HEK293 (cell line): ENCODE results near the gene PCDH9.
"Not testable (repeated sequence)": the region's sequence is repeated elsewhere in the genome, so short reads cannot be mapped to it uniquely, and the experiment has no call there.

Source experiments
- AEBP2 ChIP-seq: fragments of 450-650 bp; formaldehyde crosslinking; IDR thresholded peaks from 2 replicates; pipeline ENCODE4 v1.5.1; 2016; ENCODE audit warnings: missing biosample characterization, missing genetic modification characterization, borderline replicate concordance
- CTCF ChIP-seq: fragments of 450-650 bp; formaldehyde crosslinking; IDR thresholded peaks from 2 replicates; pipeline ENCODE4 v1.5.1; 2016; ENCODE audit warnings: missing biosample characterization, missing genetic modification characterization
- GLI4 ChIP-seq: fragments of 450-650 bp; formaldehyde crosslinking; IDR thresholded peaks from 2 replicates; pipeline ENCODE4 v1.5.1; 2016; ENCODE audit warnings: missing biosample characterization, missing genetic modification characterization
- KLF9 ChIP-seq: fragments of 450-650 bp; formaldehyde crosslinking; IDR thresholded peaks from 2 replicates; pipeline ENCODE4 v1.5.1; 2016; ENCODE audit warnings: missing biosample characterization, missing genetic modification characterization, low read depth
- TCF7L2 ChIP-seq: IDR thresholded peaks from 2 replicates; pipeline ENCODE4 v1.6.1; 2011; ENCODE audit warnings: low read depth, mild to moderate bottlenecking, inconsistent platforms, low read length, moderate library complexity, borderline replicate concordance
- ZBTB7A ChIP-seq: fragments of 450-650 bp; formaldehyde crosslinking; IDR thresholded peaks from 2 replicates; pipeline ENCODE4 v1.5.1; 2016; ENCODE audit warnings: low read depth, missing biosample characterization, missing genetic modification characterization
- ZEB2 ChIP-seq: fragments of 450-650 bp; formaldehyde crosslinking; IDR thresholded peaks from 2 replicates; pipeline ENCODE4 v1.5.1; 2016; ENCODE audit warnings: missing biosample characterization, missing genetic modification characterization
- ZNF133 ChIP-seq: fragments of 450-650 bp; formaldehyde crosslinking; IDR thresholded peaks from 2 replicates; pipeline ENCODE4 v1.5.1; 2016; ENCODE audit warnings: missing biosample characterization, missing genetic modification characterization
- ZNF146 ChIP-seq: fragments of 450-650 bp; formaldehyde crosslinking; IDR thresholded peaks from 2 replicates; pipeline ENCODE4 v1.5.1; 2016; ENCODE audit warnings: missing biosample characterization, missing genetic modification characterization
- ZNF175 ChIP-seq: fragments of 450-650 bp; formaldehyde crosslinking; IDR thresholded peaks from 2 replicates; pipeline ENCODE4 v1.5.1; 2016; ENCODE audit warnings: missing biosample characterization, missing genetic modification characterization
- ZNF214 ChIP-seq: fragments of 450-650 bp; formaldehyde crosslinking; IDR thresholded peaks from 2 replicates; pipeline ENCODE4 v1.5.1; 2017; ENCODE audit warnings: missing biosample characterization, mild to moderate bottlenecking, missing genetic modification characterization, borderline replicate concordance
- ZNF514 ChIP-seq: fragments of 450-650 bp; formaldehyde crosslinking; IDR thresholded peaks from 2 replicates; pipeline ENCODE4 v1.5.1; 2016; ENCODE audit warnings: missing biosample characterization, missing genetic modification characterization
- ZNF776 ChIP-seq: fragments of 450-650 bp; formaldehyde crosslinking; IDR thresholded peaks from 2 replicates; pipeline ENCODE4 v1.5.0; 2017; ENCODE audit warnings: missing biosample characterization, missing genetic modification characterization, borderline replicate concordance
- TF ChIP-seq, protein P1 (sequence below): IDR thresholded peaks from 2 replicates; pipeline ENCODE4 v1.6.1; 2011; ENCODE audit warnings: mild to moderate bottlenecking, low read depth, low read length, borderline replicate concordance

- TF ChIP-seq CTCF (tag by site-specific recombination); ZEB2 (tag by site-specific recombination); ZBTB7A (tag by site-specific recombination); ZNF175 (tag by site-specific recombination); KLF9 (tag by site-specific recombination); TCF7L2; ZNF776 (tag by site-specific recombination); ZNF214 (tag by site-specific recombination); GLI4; ZNF133 (tag by site-specific recombination); ZNF514; AEBP2 (tag by site-specific recombination); ZNF146 (tag by site-specific recombination): not testable (repeated sequence)
- TF ChIP-seq, protein P1, sequence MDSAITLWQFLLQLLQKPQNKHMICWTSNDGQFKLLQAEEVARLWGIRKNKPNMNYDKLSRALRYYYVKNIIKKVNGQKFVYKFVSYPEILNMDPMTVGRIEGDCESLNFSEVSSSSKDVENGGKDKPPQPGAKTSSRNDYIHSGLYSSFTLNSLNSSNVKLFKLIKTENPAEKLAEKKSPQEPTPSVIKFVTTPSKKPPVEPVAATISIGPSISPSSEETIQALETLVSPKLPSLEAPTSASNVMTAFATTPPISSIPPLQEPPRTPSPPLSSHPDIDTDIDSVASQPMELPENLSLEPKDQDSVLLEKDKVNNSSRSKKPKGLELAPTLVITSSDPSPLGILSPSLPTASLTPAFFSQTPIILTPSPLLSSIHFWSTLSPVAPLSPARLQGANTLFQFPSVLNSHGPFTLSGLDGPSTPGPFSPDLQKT: not testable (repeated sequence)
These were observed 469.5 kb downstream of the PCDH9 start for GRCh38 chr13:66760678-66761077.
